Activated CD4-positive, alpha-beta T cell treated with anti-CD3 and anti-CD28 coated beads, Interleukin-2, amount 50 U/mL, for 4 hours (primary cell): ENCODE results near the gene CDC7.

Source experiments
- DNase-seq, 2 experiments: peaks; one replicate each; pipeline ENCODE4 v3.0.0-alpha.2; 2020

Gene CDC7

DNA sequence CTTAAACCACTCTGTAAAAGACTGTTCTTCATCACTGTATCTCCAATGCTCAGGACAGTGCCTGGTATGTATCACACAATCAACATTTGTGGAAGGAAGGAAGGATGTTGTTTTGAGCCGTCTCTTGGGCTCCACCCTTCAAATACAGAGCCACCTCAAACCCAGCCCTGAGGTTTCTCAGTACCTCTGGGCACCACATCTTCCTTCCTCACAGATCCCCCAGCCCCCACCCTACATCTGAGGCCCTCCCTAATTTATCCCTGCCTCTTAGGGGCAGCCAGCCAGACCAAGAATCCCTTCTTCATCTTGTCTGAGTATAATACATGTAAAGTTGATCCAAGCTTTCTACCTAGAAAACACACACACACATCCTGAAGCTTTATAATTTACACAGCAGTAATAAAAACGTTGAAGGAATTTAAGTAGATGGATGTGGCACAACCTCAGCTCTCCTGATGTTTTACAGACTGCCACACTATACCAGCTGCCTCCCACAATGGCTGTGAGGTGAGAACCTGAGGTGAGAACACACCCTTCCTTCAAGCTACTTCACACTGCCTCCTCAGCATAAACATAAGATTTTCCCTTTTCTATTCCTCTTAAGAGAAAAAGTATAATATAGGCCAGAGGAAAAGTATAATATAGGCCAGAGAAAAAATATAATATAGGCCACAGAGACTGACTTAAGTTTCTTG is 48.5 kb downstream of the CDC7 start:
- no peak for DNase-seq

DNA sequence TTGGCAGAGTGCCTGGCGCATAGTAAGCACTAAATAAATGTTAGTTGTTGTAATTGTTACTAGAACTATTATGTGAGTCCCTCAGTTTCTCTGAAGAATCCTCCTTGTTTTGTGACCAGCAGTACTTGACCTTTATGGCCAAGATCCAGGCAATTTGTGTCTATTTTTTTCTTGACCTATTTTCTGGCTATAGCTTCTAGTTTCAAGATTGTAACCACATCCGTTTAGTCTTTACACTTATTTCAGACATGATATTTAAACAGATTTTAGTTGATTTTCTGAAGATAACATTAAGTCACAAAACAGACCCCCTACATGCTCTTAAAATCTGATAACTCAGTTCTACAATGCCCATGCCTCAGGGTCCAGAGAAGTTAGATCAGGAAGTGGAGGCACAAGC is 50.3 kb downstream of the CDC7 start:
- DNase-seq, result no peak

DNA sequence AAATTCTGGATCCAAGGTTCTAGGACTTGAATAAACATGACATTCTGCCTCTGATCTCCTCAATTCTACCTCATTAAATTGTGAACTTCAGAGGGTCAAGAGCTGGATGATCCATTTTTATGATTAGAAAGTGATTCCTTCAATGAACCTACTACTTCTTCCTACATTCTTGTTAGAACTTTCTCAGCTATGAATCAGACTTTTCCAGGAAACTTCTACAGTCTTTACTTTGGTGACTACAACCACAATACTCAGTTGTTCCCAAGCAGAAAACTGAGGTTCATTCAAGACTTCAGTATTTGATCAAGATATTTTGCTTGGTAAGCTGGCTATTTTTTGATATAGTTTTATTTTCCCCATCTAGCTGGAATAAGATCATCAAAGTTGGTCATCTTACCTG is 51.4 kb downstream of the CDC7 start:
- no peak for DNase-seq

DNA sequence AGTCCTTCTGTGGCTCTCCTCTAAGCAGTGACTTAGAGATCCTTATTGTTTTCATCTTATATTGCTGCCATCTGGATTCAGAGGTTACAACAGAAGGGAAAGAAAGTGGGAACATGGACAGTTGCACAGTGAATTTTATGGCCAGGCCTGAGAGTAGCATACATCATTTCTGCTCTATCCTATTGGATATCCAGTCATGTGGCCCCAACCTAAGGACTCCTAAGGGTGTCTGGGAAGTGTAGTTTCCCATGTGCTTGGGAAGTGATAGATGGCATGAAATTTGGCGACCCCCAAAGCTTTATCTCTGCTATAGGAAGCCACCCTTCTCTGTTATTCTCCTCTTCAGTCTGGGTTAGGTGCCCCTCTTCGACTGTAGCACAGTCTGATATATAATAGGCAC is 51.9 kb downstream of the CDC7 start:
- DNase-seq, result no peak

DNA sequence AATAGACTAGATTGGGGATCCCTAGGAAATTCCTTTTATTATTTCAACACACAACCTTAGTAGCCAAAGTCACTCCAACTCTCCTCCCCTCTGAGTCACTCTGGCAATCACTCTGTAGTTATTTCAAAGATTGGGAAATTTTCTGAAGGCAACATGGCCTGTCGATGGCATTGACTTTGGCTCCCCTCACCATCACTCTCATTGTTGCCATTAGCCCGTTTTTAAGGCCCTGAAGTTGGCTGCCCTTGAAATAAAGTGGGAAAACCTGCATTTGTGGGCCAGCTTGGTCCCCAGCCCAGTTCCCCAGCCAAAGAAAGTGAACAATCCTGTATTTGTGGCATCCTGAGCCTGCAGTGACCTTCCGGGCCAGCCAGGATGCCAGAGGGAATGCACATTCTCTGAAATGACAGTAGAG is 52.5 kb downstream of the CDC7 start:
- no peak for DNase-seq

DNA sequence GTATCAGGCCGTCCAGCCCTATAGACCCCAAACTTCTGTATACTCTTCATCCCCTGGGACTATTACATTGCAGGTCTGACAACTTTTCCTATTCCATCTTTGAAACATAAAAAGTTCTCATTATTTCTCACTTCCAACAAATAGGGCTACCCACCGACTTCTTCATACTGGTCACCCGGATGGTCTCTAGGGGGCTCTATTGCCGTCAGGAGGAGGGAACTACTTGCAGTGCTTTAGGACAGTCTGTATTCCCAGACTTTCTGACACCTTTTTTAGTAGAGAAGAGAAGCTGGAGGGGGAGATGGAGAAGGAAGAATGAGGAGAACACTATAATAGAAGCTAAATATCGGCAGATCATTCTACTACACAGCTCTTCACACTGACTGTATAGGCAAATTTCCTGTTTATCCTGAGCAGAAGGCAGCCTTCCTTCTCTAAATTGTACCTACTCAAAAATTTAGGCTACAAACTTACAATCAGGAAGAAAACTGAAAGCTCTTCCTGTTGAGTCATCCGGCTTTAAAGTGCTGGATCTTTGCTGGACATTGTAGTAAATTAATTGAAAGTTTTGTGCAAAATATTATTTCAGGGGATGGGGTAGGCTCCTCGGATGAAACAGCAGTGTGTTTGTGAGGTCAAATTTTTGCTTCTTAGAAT is 54.6 kb downstream of the CDC7 start:
- no peak for DNase-seq

DNA sequence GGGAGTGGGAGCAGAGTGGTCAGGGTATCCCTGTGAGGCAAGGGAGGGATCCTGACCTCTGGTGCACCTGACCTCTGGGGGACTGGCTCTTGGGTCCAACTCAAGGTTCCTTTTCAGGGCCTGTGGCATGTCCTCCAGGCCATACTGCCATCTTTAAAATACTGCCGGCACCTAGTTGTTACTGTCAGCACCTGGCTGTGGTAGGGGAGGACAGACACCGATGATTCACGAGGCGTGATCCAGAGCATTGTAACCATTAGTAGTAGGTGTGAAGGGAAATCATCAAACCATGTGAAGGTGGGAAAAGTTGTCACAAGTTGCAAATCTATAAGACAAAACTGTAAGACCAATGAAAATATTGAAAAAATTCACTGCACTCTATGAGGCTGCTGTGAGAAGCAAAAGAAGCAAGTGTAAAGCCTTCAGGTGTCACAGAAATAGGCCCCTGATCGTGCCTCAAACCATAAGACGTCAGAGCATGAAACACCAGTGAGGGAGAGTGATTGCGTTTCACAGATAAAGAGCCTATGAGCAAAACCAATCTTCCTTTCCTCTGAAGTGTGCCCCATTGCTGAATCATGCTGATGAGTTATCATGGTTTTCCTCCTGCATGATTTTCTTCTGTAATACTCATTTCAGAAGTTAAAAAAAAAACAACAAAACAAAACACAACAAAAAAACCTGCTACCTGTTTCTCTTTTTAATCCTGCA is 55.3 kb downstream of the CDC7 start:
- DNase-seq, result peak; percentile 41 to 48

DNA sequence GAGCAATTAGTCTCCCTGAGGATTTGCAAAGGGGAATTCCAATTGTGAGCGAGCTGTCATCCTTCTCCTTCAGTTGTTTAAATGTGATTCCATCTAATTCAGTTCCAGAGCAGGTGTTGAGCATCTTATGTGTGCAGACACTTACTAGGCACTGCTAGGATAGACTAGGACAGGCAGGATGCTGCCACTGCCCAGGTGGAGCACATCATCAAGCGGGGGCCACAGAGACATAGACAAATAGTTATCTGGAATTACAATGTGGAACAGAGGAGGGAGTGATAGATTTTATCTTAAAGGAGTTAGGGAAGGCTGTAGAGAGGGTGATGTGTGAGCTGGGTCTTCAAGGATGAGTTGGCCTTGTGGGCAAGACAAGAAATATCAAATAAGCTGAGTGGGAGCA is 55.9 kb downstream of the CDC7 start:
- DNase-seq, result no peak

DNA sequence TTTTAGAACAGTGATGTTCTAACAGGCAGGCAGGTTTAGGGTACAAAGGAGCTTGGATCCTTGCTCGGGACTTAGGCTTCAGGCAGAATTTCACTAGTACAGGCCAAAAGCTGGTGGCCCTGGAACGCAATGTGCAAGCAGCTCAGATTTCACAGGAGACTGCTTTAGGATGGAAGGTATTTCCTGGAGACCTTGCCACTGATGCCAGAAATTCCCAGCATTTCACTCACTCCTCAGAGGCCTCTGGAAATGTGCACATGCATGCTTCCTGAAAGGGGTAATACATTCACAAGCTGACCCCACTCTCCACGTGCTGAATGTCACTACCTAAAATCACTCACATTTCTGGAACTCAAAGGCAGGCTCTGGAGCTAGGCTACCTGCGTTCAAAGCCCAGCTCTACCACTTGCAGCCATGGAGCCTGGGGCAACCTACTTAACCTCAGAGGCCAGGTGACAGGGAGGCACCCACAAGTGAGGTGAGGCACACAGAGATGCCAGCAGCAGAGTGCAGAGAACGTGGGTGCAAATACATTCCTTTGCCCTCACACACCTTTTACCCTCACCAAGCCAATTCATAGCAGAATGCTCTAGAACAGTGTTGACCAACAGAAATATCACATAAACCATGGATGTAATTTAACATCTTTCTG is 56.5 kb downstream of the CDC7 start:
- DNase-seq, result no peak

DNA sequence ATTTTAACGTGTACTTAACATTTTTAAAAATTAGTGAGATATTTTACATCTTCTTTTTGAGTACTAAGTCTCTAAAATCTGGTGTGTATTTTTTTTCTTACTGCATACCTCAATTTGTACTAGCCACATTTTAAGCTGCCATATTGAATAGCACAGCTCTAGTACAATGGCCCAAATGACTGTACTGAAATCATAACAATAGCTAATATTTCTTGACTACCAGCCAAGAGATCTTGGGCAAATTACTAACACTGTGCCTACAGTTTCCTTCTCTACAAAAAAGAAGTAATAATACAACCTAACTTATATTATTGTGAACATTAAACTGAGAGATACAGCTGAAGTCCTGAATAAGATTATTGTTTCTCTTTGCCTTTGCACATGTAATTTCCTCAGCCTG is 57.2 kb downstream of the CDC7 start:
- DNase-seq, result no peak

DNA sequence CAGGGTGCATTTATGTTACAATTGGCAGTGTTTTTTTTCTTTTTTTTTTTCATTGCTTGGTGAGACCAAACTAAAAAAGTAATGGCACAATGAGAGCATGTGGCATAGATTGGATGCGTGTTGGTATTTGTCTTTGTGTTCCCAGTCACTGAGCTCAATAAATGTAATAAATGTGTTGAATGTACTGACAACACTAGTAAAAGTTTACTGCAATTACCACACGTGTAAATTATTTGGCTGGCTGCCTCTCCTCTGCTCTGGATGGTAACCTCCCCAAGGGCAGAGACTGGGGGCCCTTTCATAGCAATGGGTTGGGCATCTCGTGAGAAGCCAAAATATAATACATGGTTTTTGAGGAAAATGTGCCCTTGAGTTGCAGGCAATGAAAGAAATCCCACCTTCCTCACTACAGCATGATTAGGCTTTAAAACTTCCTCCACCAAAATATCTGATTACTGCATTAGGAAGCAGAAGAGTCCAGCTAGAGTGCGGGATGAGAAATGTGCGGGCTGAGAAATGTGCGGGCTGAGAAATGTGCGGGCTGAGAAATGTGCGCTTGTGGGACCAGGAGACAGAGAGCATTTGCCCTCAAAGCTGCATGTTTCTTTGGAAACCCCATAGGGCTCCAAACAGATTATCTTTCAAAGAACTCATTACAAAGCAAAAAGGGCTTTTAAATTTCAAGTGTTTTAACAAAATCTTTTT is 58.5 kb downstream of the CDC7 start:
- DNase-seq, result no peak

DNA sequence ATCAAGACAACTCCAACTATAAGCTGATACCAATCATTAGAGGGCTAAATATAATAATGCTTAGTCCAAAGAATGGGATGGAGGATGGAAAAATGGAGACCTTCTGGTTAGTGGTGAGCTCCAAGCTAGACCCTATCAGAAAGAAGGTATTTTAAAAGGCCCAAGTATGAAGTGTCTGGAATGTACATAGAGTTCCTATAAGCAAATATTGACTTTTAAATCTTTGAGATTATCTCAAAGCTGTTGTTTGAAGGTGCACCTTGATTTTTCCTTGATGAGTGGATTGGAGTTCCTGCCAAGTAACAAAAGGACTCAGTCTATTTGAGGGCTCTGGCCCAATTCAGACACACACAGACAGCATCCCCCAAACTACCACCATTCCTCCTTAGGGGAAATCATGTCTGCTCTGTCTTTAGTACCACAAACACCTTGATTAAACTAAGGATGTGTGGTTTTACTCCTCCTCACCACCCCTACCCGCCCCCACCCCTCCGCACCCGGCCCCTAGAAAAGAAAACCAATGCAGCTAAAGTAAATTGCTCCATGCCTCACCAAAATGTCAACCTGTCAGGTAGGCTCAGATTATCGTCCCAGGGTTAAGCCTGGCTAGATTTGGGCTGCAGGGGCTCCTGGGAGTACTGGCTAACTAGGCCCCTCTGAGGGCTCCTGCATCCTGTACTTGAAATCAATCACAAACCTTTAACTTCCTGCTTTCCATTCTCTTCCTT is 59.4 kb downstream of the CDC7 start:
- DNase-seq, result peak in 1 of 2 experiments; percentile 20

DNA sequence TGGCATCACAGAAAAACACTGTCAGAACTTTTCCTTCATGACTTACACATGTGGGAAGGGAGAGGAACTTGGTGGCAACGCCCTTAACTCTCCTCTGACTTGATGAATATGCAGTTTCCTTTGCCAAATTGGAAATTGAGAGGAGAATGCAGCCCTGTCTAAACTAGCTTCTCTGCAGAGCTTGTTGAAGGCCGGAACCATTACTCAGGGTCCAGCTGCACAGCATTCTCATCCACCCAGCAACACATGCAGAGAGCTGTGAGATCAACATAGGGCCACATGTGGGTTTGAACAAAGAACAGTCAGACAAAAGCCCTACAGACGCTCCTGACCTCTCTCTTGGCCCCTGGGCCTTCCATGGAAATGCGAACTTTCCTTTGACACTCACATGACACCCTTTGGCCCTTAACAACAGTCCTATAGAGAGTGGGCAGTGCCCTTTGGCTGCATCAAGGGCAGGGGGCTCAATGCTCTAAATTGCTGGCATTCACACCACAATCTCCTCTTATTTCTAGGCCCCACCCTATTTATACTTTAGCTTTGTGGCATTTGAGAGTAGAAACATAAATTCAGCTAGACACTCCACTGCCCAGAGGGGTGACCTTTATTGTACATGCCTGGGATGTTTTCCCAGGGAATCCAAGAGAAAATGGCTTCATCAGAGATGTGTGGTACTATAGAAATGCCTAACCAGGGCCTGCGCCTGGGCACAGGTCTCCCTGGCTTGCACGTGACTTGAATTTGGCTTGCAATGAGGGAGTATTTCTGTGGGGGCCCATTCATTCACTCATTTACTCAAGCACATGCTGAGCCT is 64.4 kb downstream of the CDC7 start:
- no peak for DNase-seq

DNA sequence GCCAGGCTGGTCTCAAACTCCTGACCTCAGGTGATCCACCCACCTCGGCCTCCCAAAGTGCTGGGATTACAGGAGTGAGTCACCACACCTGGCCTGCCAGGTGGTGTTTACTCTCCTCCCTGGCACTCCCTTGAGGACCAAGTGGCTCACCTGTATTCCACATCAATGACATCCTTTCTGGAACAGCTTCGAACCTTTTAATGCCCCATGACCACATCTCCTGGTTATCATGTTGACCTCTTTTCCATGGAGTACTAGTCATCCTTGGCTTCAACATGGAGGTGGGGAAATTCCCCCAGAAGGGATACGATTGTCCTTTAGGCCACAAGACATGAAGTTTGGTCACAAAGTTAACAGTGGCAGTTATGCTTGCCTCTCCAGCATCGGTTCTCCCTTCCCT is 66.9 kb downstream of the CDC7 start:
- DNase-seq, result no peak

DNA sequence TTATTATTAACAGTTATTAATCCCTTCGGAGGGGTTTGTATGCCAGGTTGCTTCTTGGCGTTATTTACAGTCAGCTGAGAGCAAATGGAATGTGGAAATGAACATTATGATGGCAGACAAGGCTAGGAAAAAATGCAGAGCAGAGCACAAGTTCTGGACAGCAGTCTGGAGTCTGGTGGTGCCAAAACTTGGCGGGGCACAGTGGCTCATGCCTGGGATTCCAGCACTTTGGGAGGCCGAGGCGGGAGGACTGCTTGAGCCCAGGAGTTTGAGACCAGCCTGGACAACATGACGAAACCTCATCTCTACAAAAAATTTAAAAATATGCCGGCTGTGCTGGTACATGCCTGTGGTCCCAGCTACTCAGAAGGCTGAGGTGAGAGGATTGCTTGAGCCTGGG is 67.6 kb downstream of the CDC7 start:
- DNase-seq, result no peak

DNA sequence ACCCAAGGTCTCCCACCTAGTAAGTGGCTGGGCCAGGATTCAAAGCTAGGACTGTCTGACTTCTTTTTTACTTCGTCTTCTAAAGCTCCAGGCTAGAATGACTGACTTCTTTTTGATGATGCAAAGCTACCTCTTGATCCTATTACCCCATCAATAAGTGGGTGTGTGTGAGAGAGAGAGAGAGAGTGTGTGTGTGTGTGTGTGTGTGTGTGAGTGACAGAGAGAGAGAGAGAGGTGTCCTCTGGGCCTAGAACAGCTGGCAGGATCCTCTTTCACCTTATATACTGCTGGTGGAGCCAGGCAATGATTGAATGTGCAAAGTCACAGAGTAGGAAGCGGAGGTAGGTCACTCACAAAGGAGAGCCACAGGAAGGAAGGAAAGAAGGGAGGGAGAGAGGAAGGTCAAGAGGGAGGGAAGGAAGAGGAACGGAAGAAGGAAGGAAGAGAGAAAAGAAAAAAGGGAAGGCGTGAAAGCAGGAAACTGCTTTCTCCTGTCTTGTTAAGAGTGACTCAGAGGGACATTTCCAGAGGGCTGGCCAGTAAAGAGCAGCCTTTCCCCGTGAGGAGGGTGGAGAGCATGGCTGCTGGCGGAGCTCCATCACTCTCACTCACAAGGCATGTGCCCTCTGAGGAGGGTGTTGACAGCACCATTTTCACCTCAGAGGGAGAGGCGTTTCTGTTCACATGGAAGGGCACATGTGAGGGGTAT is 68.9 kb downstream of the CDC7 start:
- DNase-seq, result no peak

DNA sequence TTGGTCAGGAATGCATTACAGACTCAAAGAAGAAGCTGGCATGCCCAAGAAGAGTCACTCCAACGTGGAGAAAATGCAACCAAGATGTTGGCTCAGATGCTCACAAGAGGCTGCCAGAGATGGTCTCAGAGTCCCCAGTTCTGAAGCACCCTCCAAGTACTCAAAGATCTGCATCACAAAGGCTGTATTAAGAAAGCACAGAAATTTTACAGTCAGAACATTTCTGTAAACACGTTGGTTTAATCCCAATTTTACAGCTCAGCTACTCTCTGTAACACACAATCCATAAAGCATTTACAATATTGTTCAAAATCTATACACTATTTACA is 69.4 kb downstream of the CDC7 start:
- DNase-seq, result no peak

DNA sequence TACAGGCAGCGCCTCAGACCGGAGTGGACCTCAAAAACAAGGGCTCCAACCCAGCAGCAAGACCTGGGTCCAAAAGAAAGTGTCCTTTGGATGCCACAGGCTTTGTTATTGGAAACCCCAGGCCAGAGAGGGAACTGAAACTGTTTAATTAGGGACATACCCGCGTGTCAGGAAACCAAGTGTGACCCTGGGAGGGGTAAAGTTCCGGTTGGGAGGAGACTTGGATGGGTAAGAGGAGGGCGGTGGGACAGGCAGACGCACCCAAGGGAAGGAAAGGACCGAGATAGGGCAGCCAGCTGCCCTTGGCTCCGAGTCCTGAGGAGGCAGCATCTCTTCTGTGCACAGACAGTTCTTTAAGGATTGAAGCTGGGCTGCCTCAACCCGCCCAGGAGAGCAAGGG is 71.4 kb downstream of the CDC7 start:
- no peak for DNase-seq
